NCI-H2171 treated with DMSO at 0.1 percent for 48 hours (cell line): ENCODE data around the gene RAB39A.

Experiments used
- DNase-seq: peaks from one replicate; lab custom pipeline; 2025; lab: John Stamatoyannopoulos, UW

The RAB39A gene

DNA sequence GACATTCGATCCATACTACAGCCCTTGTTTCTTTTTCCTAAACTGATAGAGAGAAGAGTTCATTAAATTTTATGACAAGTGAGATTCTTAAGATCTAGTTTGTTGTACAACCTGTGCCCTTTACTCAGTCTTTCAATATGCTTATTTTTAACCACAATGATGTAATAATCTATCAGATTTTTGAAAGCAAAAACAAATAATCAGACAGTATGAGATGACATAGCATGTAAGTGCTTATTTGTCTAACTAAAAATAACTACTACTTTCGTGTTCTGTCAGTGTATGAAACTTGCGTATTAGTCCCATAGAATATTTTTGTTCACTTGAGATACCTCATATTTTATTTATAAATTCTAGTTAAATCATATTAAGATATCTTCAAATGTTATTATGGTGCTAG, 33.2 kb downstream of the RAB39A start:
- DNase-seq, result no peak

DNA sequence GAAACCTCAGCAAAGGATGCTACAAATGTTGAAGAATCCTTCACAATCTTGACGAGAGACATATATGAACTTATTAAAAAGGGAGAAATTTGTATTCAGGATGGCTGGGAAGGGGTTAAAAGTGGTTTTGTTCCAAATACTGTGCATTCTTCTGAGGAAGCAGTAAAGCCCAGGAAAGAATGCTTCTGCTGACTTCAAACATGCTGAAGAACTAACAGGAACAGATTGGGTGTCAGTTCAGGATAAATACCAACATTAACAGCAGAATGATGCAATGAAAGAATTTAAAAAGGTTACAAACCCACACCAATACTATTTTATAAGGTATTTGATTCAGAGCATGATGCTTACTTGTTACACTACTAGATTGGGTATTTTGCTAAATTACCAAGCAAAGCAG, 33.9 kb downstream of the RAB39A start:
- DNase-seq, result no peak

DNA sequence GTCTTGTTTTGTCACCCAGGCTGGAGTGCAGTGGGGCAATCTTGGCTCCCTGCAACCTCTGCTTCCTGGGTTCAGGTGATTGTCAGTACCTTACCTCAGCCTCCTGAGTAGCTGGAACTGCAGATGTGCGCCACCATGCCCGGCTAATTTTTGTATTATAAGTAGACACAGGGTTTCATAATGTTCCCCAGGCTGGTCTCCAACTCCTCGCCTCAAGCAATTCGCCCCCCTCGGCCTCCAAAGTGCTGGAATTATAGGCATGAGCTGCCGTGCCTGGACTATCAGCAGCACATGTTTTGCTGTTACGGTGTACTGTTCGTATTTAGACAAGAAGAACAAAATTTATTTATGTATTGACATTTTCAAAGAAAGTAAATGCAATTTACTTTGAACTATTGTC, 34.8 kb downstream of the RAB39A start:
- no peak for DNase-seq

DNA sequence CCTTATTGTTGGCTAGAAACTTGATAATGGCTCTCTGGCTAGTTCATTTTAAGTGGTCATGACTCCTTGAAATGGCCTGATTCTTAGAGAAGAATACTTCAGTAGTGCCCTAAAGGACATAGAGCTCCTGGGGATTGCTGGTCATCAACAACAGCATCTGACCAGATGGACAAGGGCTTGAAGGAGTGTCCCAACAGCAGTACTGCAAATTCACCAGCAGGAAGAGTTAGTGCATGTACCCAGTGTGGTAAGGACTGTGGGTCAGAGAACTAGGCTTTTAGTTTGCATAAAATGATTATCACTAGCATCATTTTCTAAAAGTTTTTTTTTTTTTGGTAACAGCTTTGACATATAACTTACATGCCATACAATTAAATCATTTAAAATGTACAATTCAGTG, 41.0 kb downstream of the RAB39A start:
- no peak for DNase-seq

DNA sequence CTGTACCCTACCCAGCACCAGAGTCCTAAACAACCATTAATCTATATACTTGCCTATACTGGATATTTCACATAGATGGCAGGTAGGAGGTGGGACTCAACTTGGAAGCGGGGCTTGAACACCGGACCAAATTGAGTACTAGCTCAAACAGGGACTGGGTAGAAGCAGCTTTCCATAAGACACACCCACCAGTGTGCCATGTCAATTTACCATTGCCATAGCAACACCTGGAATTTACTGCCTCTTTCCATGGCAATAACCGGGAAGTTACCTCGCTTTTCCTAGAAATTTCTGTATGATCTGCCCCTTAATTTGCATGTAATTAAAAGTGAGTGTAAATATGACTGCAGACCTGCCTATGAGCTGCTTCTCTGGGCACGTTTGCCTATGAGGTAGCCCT, 41.8 kb downstream of the RAB39A start:
- DNase-seq, result no peak

DNA sequence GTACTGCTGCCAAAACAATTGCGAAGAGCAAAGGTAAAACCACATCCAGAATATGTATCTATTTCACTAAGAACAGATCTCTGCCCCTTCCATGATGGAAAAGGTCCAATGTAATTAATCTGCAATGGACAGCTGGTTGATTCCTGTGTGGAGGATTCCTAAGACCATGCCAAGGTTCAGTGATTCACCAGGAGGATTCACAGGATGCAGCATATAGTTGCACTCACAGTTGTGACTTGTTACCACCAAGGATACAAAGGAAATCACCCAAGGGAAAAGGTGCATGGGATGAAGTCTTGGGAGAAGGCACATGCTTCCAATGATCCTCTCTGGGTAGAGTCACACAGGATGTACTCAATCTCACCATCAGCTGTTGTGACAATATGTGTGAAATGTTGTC, 45.4 kb downstream of the RAB39A start:
- no peak for DNase-seq

DNA sequence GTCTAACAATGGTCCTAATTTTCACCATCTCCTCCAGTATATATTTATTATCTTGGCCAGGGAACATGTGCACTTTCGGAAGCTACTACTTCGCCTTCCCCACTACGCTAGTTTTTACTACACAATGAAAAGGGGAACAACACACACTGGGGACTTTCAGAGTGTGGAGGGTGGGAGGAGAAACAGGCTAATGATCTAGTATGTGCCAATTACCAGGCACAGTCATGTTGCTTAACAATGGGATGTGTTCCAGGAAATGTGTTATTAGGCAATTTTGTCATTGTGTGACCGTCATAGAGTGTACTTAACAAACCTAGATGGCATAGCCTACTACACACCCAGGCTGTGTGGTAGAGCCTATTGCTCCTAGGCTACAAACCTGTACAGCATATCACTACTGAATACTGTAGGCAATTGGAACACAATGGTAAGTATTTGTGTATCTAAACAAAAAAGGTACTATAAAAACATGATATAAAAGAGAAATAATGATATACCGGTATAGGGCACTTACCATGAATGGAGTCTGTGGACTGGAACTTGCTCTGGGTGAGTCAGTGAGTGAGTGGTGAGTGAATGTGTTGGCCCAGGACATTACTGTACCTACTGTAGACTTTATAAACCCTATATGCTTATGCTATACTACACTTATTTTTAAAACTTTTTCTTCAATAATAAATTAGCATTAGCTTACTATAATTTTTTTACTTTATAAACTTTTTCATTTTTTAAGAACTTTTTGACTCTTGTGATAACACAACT, 60.3 kb downstream of the RAB39A start:
- DNase-seq, result no peak

DNA sequence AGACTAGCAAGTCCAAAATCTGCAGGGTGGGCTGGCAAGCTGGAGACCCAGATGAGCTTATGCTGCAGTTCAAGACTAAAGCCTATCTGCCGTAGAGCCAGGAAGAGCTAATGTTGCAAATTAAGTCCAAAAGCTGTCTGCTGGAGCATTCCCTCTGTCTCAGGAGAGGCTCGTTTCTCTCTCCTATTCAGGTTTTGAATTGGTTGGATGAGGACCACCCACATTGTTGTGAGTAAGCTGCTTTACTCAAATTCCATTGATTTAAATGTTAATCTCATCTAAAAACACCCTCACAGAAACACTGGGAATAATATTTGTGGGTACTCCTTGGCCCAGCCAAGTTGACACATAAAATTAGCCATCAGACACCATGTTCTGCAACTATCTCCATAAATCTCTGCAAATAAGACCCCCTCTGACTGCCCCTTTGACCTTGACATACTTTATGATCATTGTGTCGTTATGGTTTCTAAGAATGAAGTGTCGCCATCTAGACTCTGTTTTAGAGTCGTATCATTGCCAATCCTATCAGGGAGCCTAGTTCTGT, 63.7 kb downstream of the RAB39A start:
- DNase-seq, result no peak

DNA sequence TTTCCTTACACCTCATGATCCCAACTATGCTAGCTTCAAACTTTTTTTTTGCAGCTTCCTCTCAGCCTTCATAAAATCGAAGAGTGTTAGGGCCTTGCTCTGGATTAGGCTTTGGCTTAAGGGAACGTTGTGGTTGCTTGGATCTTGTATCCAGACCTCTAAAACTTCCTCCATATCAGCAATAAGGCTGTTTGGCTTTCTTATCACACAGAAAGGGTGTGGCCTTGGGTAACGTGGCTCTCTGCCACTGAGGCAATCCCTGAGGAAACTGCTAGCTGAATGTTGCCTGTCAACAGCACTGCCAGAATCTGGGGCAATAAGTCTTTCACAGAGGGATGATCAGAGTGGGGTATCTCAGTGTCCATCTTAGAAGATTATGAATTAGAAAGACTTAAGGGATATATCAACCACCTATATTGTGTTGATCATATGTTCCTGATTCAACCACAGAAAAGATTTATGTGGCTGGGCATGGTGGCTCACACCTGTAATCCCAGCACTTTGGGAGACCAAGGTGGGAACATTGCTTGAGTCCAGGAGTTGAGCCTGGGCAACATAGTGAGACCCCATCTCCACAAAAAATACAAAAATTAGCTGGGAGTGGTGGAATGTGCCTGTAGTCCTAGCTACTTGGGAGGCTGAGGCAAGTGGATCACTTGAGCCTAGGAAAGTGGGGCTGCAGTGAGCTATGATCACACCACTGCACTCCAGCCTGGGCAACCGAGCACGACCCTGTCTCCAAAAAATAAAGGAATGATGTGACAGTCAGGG, 67.9 kb downstream of the RAB39A start:
- DNase-seq, result no peak

DNA sequence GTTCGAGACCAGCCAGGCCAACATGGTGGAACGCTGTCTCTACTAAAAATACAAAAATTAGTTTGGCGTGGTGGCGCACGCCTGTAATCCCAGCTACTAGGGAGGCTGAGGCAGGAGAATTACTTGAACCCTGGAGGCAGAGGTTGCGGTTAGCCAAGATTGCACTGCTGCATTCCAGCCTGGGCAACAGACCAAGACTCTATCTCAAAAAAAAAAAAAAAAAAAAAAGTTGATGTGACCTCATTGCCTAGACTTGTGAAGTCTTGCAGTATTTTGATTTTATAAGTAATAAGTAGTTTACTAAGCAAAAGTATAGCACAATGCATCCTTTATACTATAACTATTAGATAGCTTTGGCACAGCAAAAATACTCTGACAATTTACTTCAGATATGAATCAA, 70.5 kb downstream of the RAB39A start:
- DNase-seq, result no peak

DNA sequence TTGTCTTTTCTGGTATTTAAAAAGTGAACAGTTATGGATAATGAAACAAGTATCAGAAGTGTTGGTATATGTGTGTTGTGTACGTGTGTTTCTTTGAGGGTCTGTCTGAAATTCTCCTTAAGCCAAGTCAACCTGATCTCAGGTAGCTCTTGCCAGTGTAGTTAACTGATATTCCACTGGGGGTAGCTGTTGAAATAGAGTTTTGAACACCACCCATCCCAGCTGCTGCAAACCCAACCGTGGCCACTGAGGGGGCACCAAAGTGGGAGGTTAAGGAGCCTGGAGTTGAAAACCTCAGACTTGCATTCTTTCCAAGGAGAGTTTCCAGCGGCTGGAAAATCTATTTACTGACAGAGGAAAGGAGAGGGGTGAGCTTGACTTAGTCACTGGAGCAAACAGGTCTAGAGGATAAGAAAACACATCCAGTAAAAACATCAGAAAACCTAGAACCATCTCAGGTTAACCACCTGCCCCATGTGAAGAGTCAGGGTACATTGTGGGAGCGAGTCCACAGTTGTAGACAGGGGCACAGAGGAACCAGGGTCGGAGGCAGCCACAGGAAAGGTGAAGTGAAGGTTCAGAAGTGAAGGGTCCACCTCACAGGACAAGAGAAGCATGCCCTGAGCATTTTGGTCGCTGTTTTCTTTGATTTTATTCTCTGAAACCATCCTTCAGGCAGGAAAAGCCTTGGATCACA, 71.7 kb downstream of the RAB39A start:
- DNase-seq, result peak; percentile 55

DNA sequence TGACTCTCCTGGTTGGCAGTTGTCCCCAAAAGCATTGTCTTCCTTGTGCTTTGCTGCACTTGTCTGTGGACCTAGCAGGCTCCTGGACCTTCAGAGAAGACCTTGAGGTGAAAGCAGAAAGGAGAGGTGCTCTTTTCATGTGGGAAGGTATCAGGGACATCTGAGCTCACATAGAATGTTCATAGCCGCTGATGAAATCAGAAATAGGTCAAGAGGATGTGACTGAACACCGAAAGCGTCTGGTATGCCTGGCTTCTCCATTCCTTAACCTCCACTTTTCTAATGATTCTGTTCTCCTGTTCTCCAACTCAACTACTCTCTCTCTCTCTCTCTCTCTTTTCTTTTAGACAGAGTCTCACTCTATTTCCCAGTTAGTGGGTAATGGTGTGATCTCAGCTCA, 74.2 kb downstream of the RAB39A start:
- no peak for DNase-seq

DNA sequence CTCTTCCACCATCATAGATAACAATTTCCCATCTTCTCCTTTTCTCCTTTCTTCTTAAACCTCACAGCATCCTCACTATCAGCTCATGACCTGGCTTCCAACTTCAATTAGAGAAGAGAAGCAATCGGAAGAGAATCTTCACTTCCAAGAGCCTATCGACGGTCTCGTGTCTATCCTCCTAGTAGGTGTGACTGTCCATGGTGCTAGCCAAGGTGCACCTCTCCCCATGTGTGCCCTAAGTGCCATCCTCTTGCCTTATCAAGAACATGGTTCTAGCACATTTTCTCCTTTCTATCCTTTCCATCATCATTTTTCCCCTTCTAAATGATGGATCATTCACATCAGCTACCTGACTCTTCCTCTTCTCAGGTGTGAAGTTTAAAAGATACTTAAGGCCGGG, 75.4 kb downstream of the RAB39A start:
- no peak for DNase-seq

DNA sequence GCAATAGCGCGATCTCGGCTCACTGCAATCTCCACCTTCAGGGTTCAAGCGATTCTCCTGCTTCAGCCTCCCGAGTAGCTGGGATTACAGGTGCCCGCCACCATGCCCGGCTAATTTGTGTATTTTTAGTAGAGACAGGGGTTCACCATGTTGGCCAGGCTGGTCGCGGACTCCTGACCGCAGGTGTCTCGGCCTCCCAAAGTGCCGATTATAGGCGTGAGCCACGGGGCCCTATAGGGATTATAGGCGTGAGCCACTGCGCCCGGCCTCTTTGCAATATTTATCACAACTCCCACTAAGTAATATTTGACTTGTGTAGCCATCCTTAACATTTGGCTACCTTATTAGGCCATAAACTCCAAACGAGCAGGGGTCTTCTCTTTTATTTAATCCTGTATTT, 79.6 kb downstream of the RAB39A start:
- no peak for DNase-seq

DNA sequence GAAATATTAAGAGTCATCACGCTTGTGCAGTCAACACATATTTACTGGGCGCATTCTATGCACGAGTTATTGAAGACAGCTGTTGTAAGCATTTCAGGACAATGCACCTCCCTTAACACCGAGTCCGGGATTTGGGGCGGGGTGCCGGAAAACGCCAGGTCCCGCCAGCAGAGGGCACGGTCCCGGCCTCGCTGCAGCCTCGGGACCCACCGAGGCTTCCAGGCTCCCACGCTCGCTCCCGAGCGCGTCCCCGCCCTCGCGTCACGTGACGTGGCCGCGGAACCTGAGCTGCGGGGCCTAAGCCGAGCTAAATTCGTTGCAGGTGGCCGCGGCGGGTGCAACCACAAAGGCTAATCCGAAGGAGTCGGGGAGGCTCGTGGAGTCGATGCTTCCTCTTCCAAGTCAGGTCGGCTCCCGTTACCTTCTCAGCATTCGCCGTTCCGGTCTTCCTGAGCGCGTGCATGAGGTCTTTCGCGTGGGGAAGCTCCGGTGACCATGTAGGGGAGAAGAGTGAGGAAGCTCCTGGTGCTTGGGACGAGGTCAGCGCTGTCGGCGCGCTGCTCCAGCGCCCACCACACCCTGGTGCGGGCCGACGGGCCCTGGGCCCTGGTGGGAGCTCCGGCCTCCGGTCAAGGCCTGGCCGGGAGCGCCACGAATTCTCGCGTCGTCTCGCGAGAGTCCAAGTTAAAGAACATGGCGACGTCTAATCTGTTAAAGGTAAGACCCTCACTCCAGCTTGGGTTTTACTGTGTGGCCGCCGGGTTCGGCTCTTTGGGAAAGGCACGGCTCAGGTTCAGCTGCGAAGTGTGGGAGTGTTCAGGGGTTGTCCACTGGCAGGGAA, 80.6 kb downstream of the RAB39A start, which contains the start of gene CUL5:
Gene CUL5, plus strand, starts transcription at position 243 of the 841 bp plus-strand sequence. Its CDS starts 451 bp downstream, at position 694.
- DNase-seq, result peak; percentile 79

DNA sequence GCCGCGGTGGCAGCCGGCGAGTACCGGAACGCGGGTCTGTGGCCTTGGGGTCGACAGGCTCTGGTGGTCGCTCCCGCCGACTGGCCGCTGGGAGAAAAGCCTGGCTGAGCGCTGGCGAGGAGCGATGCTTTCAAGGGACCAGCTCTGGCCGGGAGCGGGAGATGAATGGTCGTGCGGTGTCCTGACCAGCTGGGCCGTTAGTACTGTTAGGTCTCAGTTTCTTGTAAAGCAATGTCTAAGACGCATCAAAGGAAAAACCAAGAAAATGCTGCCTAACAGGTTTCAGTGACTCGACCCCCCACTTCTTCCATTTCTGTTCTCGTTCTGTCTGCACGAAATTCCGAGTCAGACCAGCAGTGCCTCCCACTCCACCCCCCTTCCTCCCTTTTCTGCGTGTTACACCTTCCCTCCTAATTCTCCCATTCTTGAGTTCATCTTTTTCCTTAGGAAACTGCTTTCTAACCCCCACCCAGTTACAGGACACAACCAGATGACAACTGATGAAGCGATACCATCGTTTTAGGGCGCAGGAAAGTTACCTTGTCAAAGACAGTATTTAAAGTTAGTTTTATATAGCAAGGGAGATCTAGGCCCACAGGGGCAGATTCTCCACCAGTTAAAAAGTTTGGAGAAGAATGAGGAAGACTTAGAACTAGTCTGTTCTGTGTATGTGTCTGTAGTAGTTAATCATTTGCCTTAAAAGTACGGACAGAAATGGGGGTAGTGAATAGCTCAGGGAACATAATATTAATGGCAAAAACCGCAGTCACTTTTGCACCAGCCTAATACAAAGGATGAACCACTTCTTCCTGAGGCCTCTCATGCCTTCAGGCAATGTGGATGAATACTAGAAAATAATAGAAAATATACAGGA, 81.5 kb downstream of the RAB39A start:
- DNase-seq, result no peak

DNA sequence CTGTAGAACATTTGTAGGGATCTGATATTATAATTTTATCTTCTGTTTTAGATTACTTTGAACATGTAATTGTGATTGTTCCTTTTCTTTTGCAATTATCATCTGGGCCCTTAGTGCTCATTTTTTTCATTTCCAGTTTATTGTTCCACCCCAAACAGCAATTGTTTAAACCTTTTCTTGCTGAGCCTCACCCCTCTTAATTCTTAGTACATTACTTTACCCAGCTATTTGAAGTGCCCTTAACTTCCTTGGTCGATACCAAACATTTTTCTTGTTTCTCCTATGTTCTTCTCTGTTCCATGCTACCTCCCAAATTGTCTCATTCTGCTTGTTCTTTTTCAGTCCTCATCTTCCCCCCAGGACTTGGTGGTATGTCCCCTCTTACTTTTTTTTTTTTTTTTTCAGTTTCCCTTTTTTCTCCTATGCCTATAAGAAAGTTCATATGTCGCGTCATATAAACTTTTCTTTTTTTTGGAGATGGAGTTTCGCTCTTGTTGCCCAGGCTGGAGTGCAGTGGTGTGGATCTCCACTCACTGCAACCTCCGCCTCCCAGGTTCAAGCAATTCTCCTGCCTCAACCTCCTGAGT, 84.0 kb downstream of the RAB39A start:
- DNase-seq, result no peak
